GM12801 (cell line): ENCODE data around the gene NLRX1.

Experiments used
- TF ChIP-seq, protein P1 (sequence below): IDR thresholded peaks from one replicate; pipeline ENCODE4 v1.5.1; 2011; ENCODE audit warnings: control low read depth; ENCODE audit not compliant: insufficient read length; ENCODE audit errors: extremely low read depth

Gene NLRX1

DNA sequence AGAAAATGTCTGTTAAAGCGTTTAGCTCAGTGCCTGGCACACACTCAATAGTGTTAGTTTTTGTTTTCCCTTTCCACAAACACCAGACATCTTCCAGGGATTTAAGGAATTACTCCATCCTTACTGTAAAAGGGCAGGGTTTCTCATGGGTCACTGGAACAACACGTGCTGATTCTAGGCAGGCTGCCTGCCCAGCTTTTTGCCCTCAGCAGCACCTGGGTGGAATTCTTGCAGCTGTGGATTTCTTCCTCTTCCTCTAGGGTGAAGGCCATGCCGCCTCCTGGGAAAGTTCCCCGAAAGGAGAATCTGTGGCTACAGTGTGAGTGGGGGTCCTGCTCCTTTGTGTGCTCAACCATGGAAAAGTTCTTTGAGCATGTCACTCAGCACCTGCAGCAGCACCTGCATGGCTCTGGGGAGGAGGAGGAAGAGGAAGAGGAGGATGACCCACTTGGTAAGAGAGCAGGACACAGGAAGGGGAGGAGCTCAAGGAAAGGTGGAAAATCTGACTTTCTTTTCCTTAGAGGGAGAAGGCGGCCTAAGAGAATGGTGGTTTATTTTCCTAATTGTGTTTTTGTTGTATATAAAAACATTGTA, 41.8 kb upstream of the NLRX1 start:
- TF ChIP-seq, protein P1, sequence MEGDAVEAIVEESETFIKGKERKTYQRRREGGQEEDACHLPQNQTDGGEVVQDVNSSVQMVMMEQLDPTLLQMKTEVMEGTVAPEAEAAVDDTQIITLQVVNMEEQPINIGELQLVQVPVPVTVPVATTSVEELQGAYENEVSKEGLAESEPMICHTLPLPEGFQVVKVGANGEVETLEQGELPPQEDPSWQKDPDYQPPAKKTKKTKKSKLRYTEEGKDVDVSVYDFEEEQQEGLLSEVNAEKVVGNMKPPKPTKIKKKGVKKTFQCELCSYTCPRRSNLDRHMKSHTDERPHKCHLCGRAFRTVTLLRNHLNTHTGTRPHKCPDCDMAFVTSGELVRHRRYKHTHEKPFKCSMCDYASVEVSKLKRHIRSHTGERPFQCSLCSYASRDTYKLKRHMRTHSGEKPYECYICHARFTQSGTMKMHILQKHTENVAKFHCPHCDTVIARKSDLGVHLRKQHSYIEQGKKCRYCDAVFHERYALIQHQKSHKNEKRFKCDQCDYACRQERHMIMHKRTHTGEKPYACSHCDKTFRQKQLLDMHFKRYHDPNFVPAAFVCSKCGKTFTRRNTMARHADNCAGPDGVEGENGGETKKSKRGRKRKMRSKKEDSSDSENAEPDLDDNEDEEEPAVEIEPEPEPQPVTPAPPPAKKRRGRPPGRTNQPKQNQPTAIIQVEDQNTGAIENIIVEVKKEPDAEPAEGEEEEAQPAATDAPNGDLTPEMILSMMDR = no peak

DNA sequence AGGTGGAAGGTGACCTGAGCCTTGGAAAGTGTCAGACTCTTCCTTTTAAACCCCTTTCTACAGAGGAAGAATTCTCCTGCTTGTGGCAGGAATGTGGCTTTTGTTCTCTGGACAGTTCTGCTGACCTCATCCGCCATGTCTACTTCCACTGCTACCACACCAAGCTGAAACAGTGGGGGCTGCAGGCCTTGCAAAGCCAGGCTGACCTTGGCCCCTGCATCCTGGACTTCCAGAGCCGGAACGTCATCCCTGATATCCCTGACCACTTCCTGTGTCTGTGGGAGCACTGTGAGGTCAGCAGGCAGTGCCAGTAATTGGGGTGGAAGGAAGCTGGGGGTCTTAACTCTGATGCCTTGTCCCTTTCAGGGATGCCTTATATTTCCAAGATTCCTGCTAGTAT, 37.9 kb upstream of the NLRX1 start:
- TF ChIP-seq, protein P1 = no peak

DNA sequence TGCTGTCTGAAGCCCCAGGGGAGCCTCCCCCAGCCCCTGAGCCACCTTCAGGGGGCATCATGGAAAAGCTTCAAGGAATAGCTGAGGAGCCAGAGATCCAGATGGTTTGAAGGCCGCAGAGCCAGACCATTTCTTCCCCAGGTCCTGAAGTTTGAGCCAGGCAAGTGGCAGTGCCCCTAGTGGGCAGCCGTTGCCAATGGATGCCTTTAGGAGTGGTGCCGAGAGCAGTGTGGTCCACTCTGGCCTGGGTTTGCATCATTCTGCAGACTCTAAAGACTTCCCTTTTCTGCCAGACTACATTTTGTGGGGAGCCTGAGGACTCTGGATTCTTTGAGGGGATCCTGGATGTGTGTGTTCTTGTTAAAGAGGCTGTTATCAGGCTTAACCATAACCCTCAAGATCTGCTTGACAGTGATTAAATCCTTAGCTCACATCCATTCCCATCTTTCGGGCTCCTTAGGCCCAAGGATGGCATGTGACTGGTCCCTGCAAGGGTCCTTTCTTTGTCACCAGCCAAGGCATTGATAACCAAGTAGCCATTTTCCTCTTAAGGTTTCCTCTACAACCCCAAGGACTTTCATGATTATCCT, 34.0 kb upstream of the NLRX1 start:
- TF ChIP-seq, protein P1 = no peak

DNA sequence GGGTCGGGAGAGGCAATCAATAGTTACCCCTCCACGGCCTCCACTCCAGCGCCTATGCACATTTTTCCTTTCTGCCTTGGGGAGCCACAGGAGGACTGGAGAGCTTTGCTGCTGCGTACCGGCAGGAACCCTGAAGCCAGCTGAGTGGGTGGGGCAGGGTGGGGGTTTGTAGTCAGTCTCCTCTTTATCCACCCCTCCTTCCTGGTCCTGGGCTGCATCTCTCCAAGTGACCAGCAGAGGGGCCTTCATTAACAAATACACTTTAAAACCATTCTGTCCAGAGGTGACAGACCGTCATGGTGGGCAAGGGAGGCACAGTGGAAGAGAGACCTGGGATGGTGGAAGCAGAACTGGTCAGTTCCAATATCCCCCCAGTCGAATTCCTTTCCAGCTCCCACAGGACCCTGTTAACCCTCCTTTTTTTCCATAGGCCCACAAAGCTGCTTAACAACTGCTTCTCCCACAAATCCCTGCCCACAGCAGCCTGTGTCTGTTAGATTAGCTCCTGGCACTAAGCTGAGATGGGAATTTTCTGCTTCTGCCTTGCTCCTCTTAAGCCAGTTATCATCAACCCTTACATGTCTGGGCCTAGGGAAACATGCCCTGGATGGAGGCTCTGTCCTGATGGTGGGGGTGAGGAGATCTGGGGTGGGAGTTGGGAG, 23.6 kb upstream of the NLRX1 start:
- TF ChIP-seq, protein P1 = no peak

DNA sequence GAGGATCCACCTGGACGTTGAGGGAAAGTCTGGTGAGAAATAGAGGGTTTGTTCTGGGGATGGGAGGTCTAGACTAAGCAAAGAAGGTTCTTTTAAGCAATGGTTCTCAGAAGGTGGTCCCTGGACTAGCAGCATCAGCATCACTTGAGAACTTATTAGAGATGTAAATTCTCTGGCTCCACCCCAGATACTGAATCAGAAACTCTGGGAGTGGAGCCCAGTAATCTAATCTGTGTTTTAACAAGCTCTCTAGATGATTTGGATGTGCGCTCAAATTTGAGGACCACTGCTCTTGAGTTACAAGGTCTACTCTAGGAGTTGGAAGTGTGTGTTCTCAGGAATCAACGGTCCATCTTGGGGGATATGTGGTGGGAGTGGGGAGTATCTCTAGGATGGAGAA, 23.0 kb upstream of the NLRX1 start:
- TF ChIP-seq, protein P1 = no peak

DNA sequence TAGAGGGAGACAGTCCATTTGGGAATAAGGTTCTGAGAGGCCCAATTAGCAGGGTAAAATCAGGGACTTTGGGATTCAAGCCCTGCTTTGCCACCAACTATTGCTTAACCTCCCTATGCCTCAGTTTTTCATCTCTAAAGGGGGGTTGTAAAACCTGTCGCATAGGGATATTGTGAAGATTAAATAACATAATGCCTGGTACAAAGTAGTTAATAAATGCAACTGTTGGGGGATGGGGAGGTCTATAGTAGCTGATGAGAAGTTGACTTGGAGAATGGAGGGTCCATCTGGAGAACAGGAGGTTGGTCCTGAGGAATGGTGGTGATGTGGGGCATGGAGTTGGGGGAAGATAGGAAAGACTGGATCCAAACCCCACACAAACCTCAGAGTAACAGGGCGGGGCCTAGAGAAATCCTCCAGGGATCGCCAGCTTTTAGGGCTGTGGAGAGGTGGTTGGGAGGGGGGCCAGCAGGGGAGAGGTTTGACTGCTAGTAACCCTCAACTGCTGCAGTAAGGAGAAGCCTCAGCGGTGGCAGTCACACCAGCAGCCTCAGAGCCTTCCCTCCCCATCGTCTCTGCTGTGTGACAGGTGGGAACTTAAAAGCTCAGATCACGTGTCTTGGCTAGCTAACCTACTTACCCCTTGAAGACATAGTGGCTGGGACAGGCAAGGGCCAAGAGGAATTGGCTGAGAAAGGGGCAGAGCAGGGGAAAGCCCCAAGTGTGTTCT, 20.8 kb upstream of the NLRX1 start:
- TF ChIP-seq, protein P1 = no peak

DNA sequence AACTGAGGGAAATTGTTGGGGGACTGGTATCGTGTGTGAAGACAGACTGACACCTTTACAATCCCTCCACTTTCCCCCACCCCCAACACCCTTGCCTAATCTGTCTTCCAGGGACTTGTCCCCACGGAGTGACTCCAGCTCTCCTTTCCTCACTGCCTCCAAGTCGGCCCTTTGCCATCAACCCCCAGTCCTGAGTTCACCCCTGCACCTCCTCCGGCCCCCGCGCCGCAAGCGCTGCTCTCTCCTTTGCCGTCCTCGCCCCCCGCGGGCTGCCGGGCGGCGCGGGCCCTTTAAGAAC, 19.9 kb upstream of the NLRX1 start:
- TF ChIP-seq, protein P1 = no peak
